Mesenchymal stem cell (in vitro differentiated cells and primary cell): ENCODE data around the gene TMPRSS11A.

Experiments
- DNase-seq: peaks from one replicate; pipeline ENCODE4 v3.0.0-alpha.2; 2013
- H2AFZ ChIP-seq: one replicate; pipeline ENCODE4 v1.6.1; 2013; ENCODE audit warnings: low read depth, mild to moderate bottlenecking, control low read depth, inconsistent platforms, low read length, moderate library complexity
- H2AK5ac ChIP-seq: 2 replicates; pipeline ENCODE4 v1.6.1; 2013; ENCODE audit warnings: low read length, moderate library complexity, mild to moderate bottlenecking, inconsistent platforms; ENCODE audit not compliant: severe bottlenecking
- H2BK120ac ChIP-seq: one replicate; pipeline ENCODE4 v1.6.1; 2013; ENCODE audit warnings: low read depth, mild to moderate bottlenecking, inconsistent platforms, low read length, moderate library complexity
- H2BK12ac ChIP-seq, 2 experiments: one replicate each; pipeline ENCODE4 v1.6.1; 2013; ENCODE audit warnings: inconsistent platforms in 2 of 2, low read length in 2 of 2, mild to moderate bottlenecking in 2 of 2, moderate library complexity in 2 of 2, control low read depth in 1 of 2
- H2BK15ac ChIP-seq: one replicate; pipeline ENCODE4 v1.6.1; 2013; ENCODE audit warnings: mild to moderate bottlenecking, low read depth, inconsistent platforms; ENCODE audit not compliant: poor library complexity, severe bottlenecking
- H2BK5ac ChIP-seq: 2 replicates; pipeline ENCODE4 v1.6.1; 2013; ENCODE audit warnings: low read depth, mild to moderate bottlenecking, low read length, control low read depth, inconsistent platforms; ENCODE audit not compliant: poor library complexity, severe bottlenecking
- H3K14ac ChIP-seq, 2 experiments: one replicate each; pipeline ENCODE4 v1.6.1; 2013; ENCODE audit warnings: inconsistent platforms in 2 of 2, low read length in 2 of 2, control low read depth in 1 of 2, mild to moderate bottlenecking in 1 of 2, moderate library complexity in 1 of 2
- H3K18ac ChIP-seq, 2 experiments: one replicate each; pipeline ENCODE4 v1.6.1; 2013; ENCODE audit warnings: inconsistent platforms in 2 of 2, low read length in 2 of 2, control low read depth in 1 of 2, low read depth in 1 of 2, mild to moderate bottlenecking in 1 of 2
- H3K23ac ChIP-seq, 2 experiments: one replicate each; pipeline ENCODE4 v1.6.1; 2013; ENCODE audit warnings: inconsistent platforms in 2 of 2, low read length in 2 of 2, mild to moderate bottlenecking in 2 of 2, moderate library complexity in 2 of 2, control low read depth in 1 of 2
- H3K27ac ChIP-seq: 2 replicates; pipeline ENCODE4 v1.5.1; 2013; ENCODE audit warnings: mild to moderate bottlenecking, moderate library complexity, low read length, control low read depth, inconsistent platforms; ENCODE audit not compliant: poor library complexity, severe bottlenecking
- H3K27me3 ChIP-seq, 2 experiments: 2 replicates each; pipeline versions ENCODE4 v1.6.1 to v1.7.0; 2013; ENCODE audit warnings: low read length in 2 of 2, mild to moderate bottlenecking in 2 of 2, moderate library complexity in 2 of 2, control low read depth in 1 of 2, inconsistent platforms in 1 of 2; ENCODE audit not compliant: control insufficient read depth in 1 of 2, insufficient read depth in 1 of 2
- H3K36me3 ChIP-seq, 2 experiments: 2 replicates each; pipeline versions ENCODE4 v1.6.1 to v1.7.0; 2013; ENCODE audit warnings: low read length in 2 of 2, control low read depth in 1 of 2, inconsistent platforms in 1 of 2, low read depth in 1 of 2, mild to moderate bottlenecking in 1 of 2; ENCODE audit not compliant: insufficient read depth in 2 of 2, control insufficient read depth in 1 of 2
- H3K4ac ChIP-seq, 2 experiments: one replicate each; pipeline ENCODE4 v1.6.1; 2013; ENCODE audit warnings: inconsistent platforms in 2 of 2, low read length in 2 of 2, mild to moderate bottlenecking in 2 of 2, moderate library complexity in 2 of 2, control low read depth in 1 of 2, low read depth in 1 of 2
- H3K4me1 ChIP-seq: 2 replicates; pipeline ENCODE4 v1.6.1; 2013; ENCODE audit warnings: low read depth, low read length, control low read depth; ENCODE audit not compliant: control insufficient read depth, insufficient read depth
- H3K4me2 ChIP-seq: 2 replicates; pipeline ENCODE4 v1.6.1; 2013; ENCODE audit warnings: low read length, mild to moderate bottlenecking, inconsistent platforms; ENCODE audit not compliant: poor library complexity, severe bottlenecking
- H3K4me3 ChIP-seq, 2 experiments: 2 replicates each; pipeline versions ENCODE4 v1.5.1 to v1.7.0; 2013; ENCODE audit warnings: low read length in 2 of 2, mild to moderate bottlenecking in 2 of 2, control low read depth in 1 of 2, low read depth in 1 of 2; ENCODE audit not compliant: insufficient read depth in 1 of 2
- H3K79me1 ChIP-seq: replicated peaks from 2 replicates; pipeline ENCODE4 v1.6.1; 2013; ENCODE audit warnings: mild to moderate bottlenecking, control low read depth, low read length, inconsistent platforms; ENCODE audit not compliant: poor library complexity, severe bottlenecking
- H3K9ac ChIP-seq: 2 replicates; pipeline ENCODE4 v1.7.0; 2013; ENCODE audit warnings: mild to moderate bottlenecking, low read length, moderate library complexity
- H3K9me3 ChIP-seq: 2 replicates; pipeline ENCODE4 v1.7.0; 2013; ENCODE audit warnings: mild to moderate bottlenecking, low read length; ENCODE audit not compliant: control insufficient read depth
- H4K8ac ChIP-seq: one replicate; pipeline ENCODE4 v1.6.1; 2013; ENCODE audit warnings: inconsistent platforms, mild to moderate bottlenecking, low read length, moderate library complexity
- H4K91ac ChIP-seq: one replicate; pipeline ENCODE4 v1.6.1; 2013; ENCODE audit warnings: mild to moderate bottlenecking, low read length, inconsistent platforms
- WGBS: methylation state at CpG from one replicate; pipeline ENCODE4 v1.1.7; 2013; ENCODE audit warnings: mixed read lengths; 5-methylcytosine and 5-hydroxymethylcytosine counted together

Gene TMPRSS11A

GRCh38 chr4:67909905-67910584 lies 53.2 kb downstream of the TMPRSS11A start:
- Histone ChIP-seq H2AK5ac (no peak overlapping the region), H3K9ac (no peak overlapping the region), H2BK120ac (no peak overlapping the region), H2BK5ac (no peak overlapping the region), H2AFZ (no peak overlapping the region), H4K91ac (no peak overlapping the region), H3K18ac (no peak overlapping the region), H2BK12ac (no peak overlapping the region), H3K23ac (no peak overlapping the region), H2BK15ac (no peak overlapping the region), H3K27me3 (no peaks in the 10 kb centered on the region), H3K4ac (no peak overlapping the region), H3K27ac (no peak overlapping the region), H3K79me1 (no peaks in the 10 kb centered on the region), H4K8ac (no peak overlapping the region), H3K4me3 (no peak overlapping the region), H3K14ac (no peak overlapping the region), H3K36me3 (no peaks in the 10 kb centered on the region), H3K9me3 (no peaks in the 10 kb centered on the region), H3K4me1 (no peaks in the 10 kb centered on the region), H3K4me2 (no peak overlapping the region)
- DNase-seq, result peak; percentile 35
- WGBS, result no CpG with 5 or more reads among the region's 6 CpGs

GRCh38 chr4:67907650-67908049 lies 55.6 kb downstream of the TMPRSS11A start:
- no peak overlapping the region for H2AFZ ChIP-seq
- H3K36me3 ChIP-seq, result no peaks in the 10 kb centered on the region
- WGBS, result 97% methylated on average over 4 of the region's 4 CpGs

GRCh38 chr4:67899096-67899495 lies 64.2 kb downstream of the TMPRSS11A start:
- Histone ChIP-seq H3K27ac (no peak overlapping the region), H3K36me3 (no peaks in the 10 kb centered on the region), H2BK12ac (no peak overlapping the region), H3K9me3 (no peaks in the 10 kb centered on the region), H3K4me1 (no peaks in the 10 kb centered on the region), H4K8ac (no peak overlapping the region), H3K4me2 (no peak overlapping the region), H4K91ac (no peak overlapping the region), H2AFZ (no peak overlapping the region), H3K9ac (no peak overlapping the region), H3K79me1 (no peaks in the 10 kb centered on the region), H2BK120ac (no peak overlapping the region), H2BK15ac (no peak overlapping the region), H2BK5ac (no peak overlapping the region), H3K27me3 (no peaks in the 10 kb centered on the region), H3K14ac (no peak overlapping the region), H3K4me3 (no peak overlapping the region), H3K4ac (no peak overlapping the region), H3K18ac (no peak overlapping the region), H2AK5ac (no peak overlapping the region), H3K23ac (no peak overlapping the region)
- no peak for DNase-seq

More at GRCh38 chr4:67907650-67908049, 55.6 kb downstream of the TMPRSS11A start:
- Histone ChIP-seq H3K79me1 (no peaks in the 10 kb centered on the region), H3K4me1 (no peaks in the 10 kb centered on the region), H3K9me3 (no peaks in the 10 kb centered on the region), H2AK5ac (no peak overlapping the region), H3K9ac (no peak overlapping the region), H2BK120ac (no peak overlapping the region), H4K91ac (no peak overlapping the region), H3K23ac (no peak overlapping the region), H3K4ac (no peak overlapping the region), H2BK5ac (no peak overlapping the region), H3K27me3 (no peaks in the 10 kb centered on the region), H3K4me3 (no peak overlapping the region), H2BK15ac (no peak overlapping the region), H3K27ac (no peak overlapping the region), H3K14ac (peak overlapping the region in 1 of 2 experiments; percentile 4), H2BK12ac (no peak overlapping the region), H3K4me2 (no peak overlapping the region), H3K18ac (no peak overlapping the region), H4K8ac (no peak overlapping the region)
- no peak for DNase-seq

- Histone ChIP-seq H3K27ac (no peak overlapping the region), H3K9me3 (no peaks in the 10 kb centered on the region), H2AK5ac (no peak overlapping the region), H3K14ac (no peak overlapping the region), H4K8ac (no peak overlapping the region), H2BK15ac (no peak overlapping the region), H3K36me3 (no peaks in the 10 kb centered on the region), H2BK12ac (no peak overlapping the region), H3K4ac (no peak overlapping the region), H2BK120ac (no peak overlapping the region), H3K79me1 (no peaks in the 10 kb centered on the region), H3K23ac (no peak overlapping the region), H3K9ac (no peak overlapping the region), H2BK5ac (no peak overlapping the region), H3K4me3 (no peak overlapping the region), H3K27me3 (no peaks in the 10 kb centered on the region), H2AFZ (no peak overlapping the region), H4K91ac (no peak overlapping the region), H3K4me1 (no peaks in the 10 kb centered on the region), H3K18ac (no peak overlapping the region), H3K4me2 (no peak overlapping the region)
- no peak for DNase-seq
Measured at GRCh38 chr4:67897686-67898085, 65.6 kb downstream of the TMPRSS11A start.
